ENCODE measurements around the gene GRB10. TPM values are rescaled to one million over a fixed set of nuclear protein-coding genes. Genes with fewer than 3 reads are reported as not detected.

The GRB10 gene
- total RNA-seq, 4 donors from 2014 or later, result 40.4 to 88.6 (median 61.1) TPM

GRCh38 chr7:50673096-50673495 is 109.6 kb downstream of the GRB10 start:
- TF ChIP-seq CTCF (IDR thresholded peaks at IDR 0.05 in 4 of 5, conservative IDR thresholded peaks at IDR 0.05 in 1 of 5) (no peak), POLR2A (IDR thresholded peaks at IDR 0.05) (no peak)
- H3K27ac ChIP-seq, result peak overlapping the region in 2 of 4 donors; percentile 34 to 97
- peaks cover 61 to 65% of the 10 kb centered on the region in 2 donors for H3K4me1 ChIP-seq
- H3K36me3 ChIP-seq, result peaks cover 0 to 9% of the 10 kb centered on the region in 2 donors
- DNase-seq (no peak), ATAC-seq (no peak)
- H3K9me3 ChIP-seq, result no peaks in the 10 kb centered on the region
- H3K4me3 ChIP-seq, result no peak overlapping the region
- intact Hi-C loops (cut with DNase I; ENCODE audit: low total_unique reads), result no loop called here
- no peaks in the 10 kb centered on the region for H3K27me3 ChIP-seq
- in situ Hi-C loops (cut with MboI; ENCODE audit: low sequenced_read_pairs in 4 of 4), result no loop called here

DNA sequence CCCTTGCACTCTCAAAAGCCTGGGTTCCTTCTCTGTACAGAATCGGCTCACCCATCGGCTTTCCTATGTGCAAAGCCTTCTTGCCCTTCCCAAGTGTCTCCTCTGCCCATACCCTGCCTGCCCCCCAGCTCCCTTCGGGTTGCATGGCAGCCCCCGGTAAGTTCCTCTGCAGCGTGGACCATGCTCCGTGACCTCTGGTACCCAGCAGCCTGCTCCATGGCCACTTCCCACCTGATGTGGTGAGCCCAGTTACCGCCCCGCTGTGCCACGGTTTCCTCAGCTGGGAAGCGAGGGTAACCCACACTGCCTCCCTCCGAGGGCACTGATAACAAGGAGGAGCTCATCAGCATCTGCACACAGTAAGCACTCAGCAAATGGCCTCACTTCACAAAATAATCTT is 110.7 kb downstream of the GRB10 start:
- no peak for TF ChIP-seq CTCF (IDR thresholded peaks at IDR 0.05 in 4 of 5, conservative IDR thresholded peaks at IDR 0.05 in 1 of 5)
- no peak for TF ChIP-seq POLR2A (IDR thresholded peaks at IDR 0.05)
- no peaks in the 10 kb centered on the region for H3K9me3 ChIP-seq
- peaks cover 61 to 67% of the 10 kb centered on the region in 2 donors for H3K4me1 ChIP-seq
- peak overlapping the region in 2 of 4 donors; percentile 92 to 97 for H3K27ac ChIP-seq
- H3K4me3 ChIP-seq, result no peak overlapping the region
- intact Hi-C loops (cut with DNase I; ENCODE audit: low total_unique reads), result no loop called here
- peaks cover 0 to 9% of the 10 kb centered on the region in 2 donors for H3K36me3 ChIP-seq
- ATAC-seq (no peak), DNase-seq (no peak)
- H3K27me3 ChIP-seq, result no peaks in the 10 kb centered on the region
- in situ Hi-C loops (cut with MboI; ENCODE audit: low sequenced_read_pairs in 4 of 4), result no loop called here

DNA sequence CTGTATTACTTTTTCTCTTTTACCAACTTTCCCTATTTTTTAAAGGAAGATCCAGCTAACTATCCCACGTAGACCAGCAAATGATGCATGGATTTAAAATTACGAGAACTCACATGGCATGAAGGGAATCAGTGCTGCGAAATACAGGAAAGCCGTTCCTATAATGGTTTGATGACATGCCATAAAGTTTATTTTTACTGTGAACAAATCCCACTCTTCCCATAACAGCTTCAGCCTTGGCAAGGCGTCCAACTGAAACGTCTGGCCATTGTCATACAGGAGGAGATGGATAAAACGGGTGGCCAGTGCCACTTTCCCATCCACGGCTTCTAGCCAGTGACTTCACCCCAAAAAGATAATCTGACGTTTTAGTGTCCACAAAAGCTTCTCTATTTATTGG is 111.3 kb downstream of the GRB10 start:
- Histone ChIP-seq H3K27ac (peak overlapping the region; percentile 26 to 97 (median 88)), H3K36me3 (peaks cover 0 to 9% of the 10 kb centered on the region in 2 donors), H3K4me1 (peaks cover 59 to 67% of the 10 kb centered on the region in 2 donors), H3K9me3 (no peaks in the 10 kb centered on the region), H3K27me3 (no peaks in the 10 kb centered on the region), H3K4me3 (no peak overlapping the region)
- TF ChIP-seq CTCF (IDR thresholded peaks at IDR 0.05 in 4 of 5, conservative IDR thresholded peaks at IDR 0.05 in 1 of 5) (no peak), POLR2A (IDR thresholded peaks at IDR 0.05) (no peak)
- ATAC-seq, result no peak
- no peak for DNase-seq
- in situ Hi-C loops (cut with MboI; ENCODE audit: low sequenced_read_pairs in 4 of 4) (no loop called here), intact Hi-C loops (cut with DNase I; ENCODE audit: low total_unique reads) (no loop called here)

DNA sequence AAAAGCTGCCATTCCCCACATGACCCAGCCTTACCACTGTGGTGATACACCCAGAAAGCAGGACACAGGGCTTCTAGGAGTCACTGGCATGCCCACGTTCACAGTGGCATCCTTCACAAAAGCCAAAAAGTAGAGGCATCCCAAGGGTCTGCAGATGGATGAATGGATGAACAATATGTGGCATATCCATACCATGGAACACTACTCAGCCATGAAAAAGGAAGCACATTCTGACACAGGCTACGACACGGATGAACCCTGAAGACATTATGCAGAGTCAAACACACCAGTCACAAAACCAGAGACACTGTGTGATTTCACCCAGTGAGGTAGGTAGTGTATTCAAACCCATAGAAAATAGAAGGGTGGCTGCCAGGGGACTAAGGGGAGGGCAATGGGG is 112.8 kb downstream of the GRB10 start:
- H3K27ac ChIP-seq, result peak overlapping the region; percentile 85 to 97 (median 92)
- H3K27me3 ChIP-seq, result no peaks in the 10 kb centered on the region
- H3K4me1 ChIP-seq, result peaks cover 59 to 67% of the 10 kb centered on the region in 2 donors
- ATAC-seq (no peak), DNase-seq (no peak)
- H3K9me3 ChIP-seq, result no peaks in the 10 kb centered on the region
- in situ Hi-C loops (cut with MboI; ENCODE audit: low sequenced_read_pairs in 4 of 4) (loop anchor here in 1 of 4 donors (5.0 kb wide), 1 partner anchor 168 kb away; no protein-coding TSS in a partner anchor), intact Hi-C loops (cut with DNase I; ENCODE audit: low total_unique reads) (no loop called here)
- peaks cover 0 to 9% of the 10 kb centered on the region in 2 donors for H3K36me3 ChIP-seq
- no peak overlapping the region for H3K4me3 ChIP-seq
- TF ChIP-seq CTCF (IDR thresholded peaks at IDR 0.05 in 4 of 5, conservative IDR thresholded peaks at IDR 0.05 in 1 of 5) (no peak), POLR2A (IDR thresholded peaks at IDR 0.05) (no peak)

DNA sequence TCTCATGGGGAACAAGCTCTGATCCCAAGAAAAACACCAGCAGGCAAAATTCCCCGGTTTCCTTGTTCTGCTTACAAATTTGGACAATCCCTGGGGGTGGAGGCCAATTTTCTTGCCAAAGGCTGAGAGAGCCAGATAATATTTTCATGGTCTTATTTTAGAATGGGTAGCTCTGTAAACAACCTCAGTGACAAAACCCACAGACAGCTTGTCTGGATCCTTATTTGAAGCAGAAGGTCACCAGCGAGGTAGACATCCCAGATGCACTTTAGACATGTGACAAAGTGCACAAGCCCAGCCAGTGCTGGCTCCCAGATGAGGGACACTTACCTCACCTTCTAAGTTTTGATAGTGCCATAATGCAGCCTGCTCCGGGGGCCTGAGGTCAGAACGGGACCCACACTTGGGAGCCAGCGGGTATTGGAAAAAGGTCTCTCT is 114.9 kb downstream of the GRB10 start:
- in situ Hi-C loops (cut with MboI; ENCODE audit: low sequenced_read_pairs in 4 of 4), result loop anchor here in 1 of 4 donors (5.0 kb wide), 1 partner anchor 166 kb away; no protein-coding TSS in a partner anchor

More for the DNA sequence above, 114.9 kb downstream of the GRB10 start:
- ATAC-seq (peak; percentile 92 to 95), DNase-seq (peak; percentile 85 to 93)
- TF ChIP-seq CTCF (IDR thresholded peaks at IDR 0.05 in 4 of 5, conservative IDR thresholded peaks at IDR 0.05 in 1 of 5) (no peak), POLR2A (IDR thresholded peaks at IDR 0.05) (peak; percentile 51 to 81)
- Histone ChIP-seq H3K9me3 (no peaks in the 10 kb centered on the region), H3K27ac (peak overlapping the region; percentile 85 to 97 (median 92)), H3K4me3 (peak overlapping the region in 2 of 4 donors; percentile 6 to 18), H3K27me3 (no peaks in the 10 kb centered on the region), H3K36me3 (no peaks in the 10 kb centered on the region), H3K4me1 (peaks cover 69 to 72% of the 10 kb centered on the region in 2 donors)
- intact Hi-C loops (cut with DNase I; ENCODE audit: low total_unique reads), result loop anchor here (1.0 kb wide), 2 partner anchors 9 to 12 kb away; no protein-coding TSS in a partner anchor
